Measurements from ENCODE around the gene PDE4B. TPM values are rescaled to one million over a fixed set of nuclear protein-coding genes. Genes with fewer than 3 reads are reported as not detected.
A peak's percentile ranks its signal among the peaks of the same experiment; 100 is the strongest.

The PDE4B gene
- total RNA-seq, 1 donor from 2014 or later = 21.3 TPM

DNA sequence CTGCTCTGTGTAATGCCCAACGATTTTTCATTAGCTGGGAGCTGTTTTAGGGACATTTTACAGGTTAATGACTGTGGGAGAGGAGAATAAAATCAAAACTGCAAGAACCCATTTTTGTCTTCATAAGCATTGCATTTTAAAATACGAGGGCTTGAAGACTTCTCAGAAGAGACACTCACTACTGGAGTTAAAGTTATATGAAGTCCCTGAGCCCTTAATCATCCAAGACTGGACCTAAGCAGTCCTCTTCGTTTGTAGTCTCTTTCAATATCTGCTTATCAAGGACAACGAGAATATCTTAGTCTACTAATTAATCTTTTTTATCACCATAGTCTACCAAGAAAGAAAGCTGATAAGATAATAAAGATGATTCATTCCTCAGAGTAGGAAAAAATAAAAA is 564.3 kb downstream of the PDE4B start:
- Mint-ChIP-seq H3K9me3 (no peaks in the 10 kb centered on the region), H3K27me3 (ENCODE audit: insufficient read depth) (no peaks in the 10 kb centered on the region), H3K4me1 (ENCODE audit: low read depth) (peaks cover 93% of the 10 kb centered on the region), H3K36me3 (ENCODE audit: low read depth) (peaks cover 64% of the 10 kb centered on the region), H3K4me3 (no peak overlapping the region), H3K27ac (no peak overlapping the region)
- intact Hi-C loops (cut with micrococcal nuclease) = loop anchor here (1.0 kb wide), 1 partner anchor 10 kb away; no protein-coding TSS in a partner anchor
- DNase-seq (ENCODE audit: low spot score) = no peak

DNA sequence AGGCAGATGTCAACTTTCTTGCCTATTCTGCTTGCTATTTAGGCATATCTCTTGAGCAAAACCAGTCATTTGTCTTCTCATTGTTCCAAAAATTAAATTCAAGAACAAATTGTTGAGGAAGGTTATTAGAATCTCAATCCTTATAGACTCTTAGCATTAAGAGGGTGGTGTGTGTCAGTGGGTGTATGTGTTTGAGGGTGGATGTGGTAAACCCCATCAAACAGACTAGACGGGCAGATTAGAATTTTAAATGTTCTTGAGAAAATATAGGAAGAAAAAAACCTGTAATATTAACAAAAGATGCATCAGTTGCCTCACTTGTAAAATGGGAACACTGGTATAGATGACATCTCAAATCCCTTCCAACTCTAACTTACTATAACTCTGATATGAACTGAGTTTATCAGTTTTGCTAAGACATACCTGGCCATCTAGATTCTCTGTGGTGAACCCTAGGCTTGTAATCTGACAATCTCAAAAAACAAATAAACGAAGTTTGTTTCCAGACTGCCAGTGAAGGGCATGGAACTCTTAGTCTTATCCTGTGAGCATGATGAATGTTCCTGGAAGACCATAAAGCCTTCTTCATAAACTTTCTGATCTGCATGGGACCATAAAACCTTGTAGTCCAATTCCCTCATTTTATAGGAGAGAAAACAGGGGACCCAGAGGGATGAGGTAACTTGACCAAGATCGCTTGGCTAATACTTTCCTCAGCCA is 564.9 kb downstream of the PDE4B start:
- Mint-ChIP-seq H3K36me3 (ENCODE audit: low read depth) (peaks cover 67% of the 10 kb centered on the region), H3K9me3 (no peaks in the 10 kb centered on the region), H3K27ac (peak overlapping the region; percentile 61), H3K4me3 (peak overlapping the region; percentile 15), H3K4me1 (ENCODE audit: low read depth) (peaks cover 93% of the 10 kb centered on the region), H3K27me3 (ENCODE audit: insufficient read depth) (no peaks in the 10 kb centered on the region)
- no peak for DNase-seq (ENCODE audit: low spot score)
- intact Hi-C loops (cut with micrococcal nuclease) = loop anchor here (1.0 kb wide), 1 partner anchor 10 kb away; no protein-coding TSS in a partner anchor

DNA sequence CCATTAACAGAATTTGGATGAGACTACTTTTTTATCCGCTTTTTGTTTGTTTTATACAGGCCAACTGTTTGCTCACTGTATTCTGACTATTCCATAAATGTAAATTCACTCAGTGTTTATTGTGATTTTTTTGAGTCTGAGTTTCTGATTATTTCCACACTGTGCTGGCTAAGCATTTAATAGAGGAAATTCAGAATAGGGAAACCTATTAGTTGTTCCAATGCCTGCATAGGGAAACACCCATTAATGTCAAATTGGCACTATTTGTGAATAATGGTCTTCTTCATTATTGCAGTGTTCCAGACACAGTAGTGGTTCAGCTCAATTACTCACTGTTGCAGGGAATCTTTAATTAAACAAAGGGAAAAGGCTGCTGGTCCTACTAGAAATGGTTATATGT is 566.6 kb downstream of the PDE4B start:
- H3K36me3 Mint-ChIP-seq (ENCODE audit: low read depth) = peaks cover 69% of the 10 kb centered on the region
- intact Hi-C loops (cut with micrococcal nuclease) = no loop called here
- H3K27me3 Mint-ChIP-seq (ENCODE audit: insufficient read depth) = no peaks in the 10 kb centered on the region
- H3K9me3 Mint-ChIP-seq = no peaks in the 10 kb centered on the region
- DNase-seq (ENCODE audit: low spot score) = no peak
- peaks cover 85% of the 10 kb centered on the region for H3K4me1 Mint-ChIP-seq (ENCODE audit: low read depth)
- H3K27ac Mint-ChIP-seq = peak overlapping the region; percentile 40
- no peak overlapping the region for H3K4me3 Mint-ChIP-seq

DNA sequence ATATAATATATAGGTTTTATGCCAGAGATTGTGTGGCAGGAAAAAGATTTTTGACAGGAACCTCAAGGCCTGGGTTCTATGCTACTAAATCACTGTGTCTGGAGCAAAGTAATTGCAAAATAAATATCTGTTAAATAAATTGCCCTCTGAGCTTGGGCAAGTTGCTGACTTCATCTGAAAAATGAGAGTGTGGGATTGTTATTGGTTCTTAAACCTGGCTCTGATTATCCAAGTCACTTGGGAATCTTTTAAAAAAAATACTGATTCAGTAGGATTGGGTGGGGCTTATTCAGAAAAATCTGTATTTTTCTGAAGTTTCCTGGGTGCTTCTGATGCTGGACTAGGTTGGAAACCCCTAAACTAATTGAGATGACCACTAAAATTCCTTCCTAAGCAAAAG is 567.1 kb downstream of the PDE4B start:
- no peak for DNase-seq (ENCODE audit: low spot score)
- intact Hi-C loops (cut with micrococcal nuclease) = no loop called here
- Mint-ChIP-seq H3K27ac (peak overlapping the region; percentile 26), H3K27me3 (ENCODE audit: insufficient read depth) (no peaks in the 10 kb centered on the region), H3K36me3 (ENCODE audit: low read depth) (peaks cover 71% of the 10 kb centered on the region), H3K4me1 (ENCODE audit: low read depth) (peaks cover 85% of the 10 kb centered on the region), H3K9me3 (no peaks in the 10 kb centered on the region), H3K4me3 (no peak overlapping the region)

DNA sequence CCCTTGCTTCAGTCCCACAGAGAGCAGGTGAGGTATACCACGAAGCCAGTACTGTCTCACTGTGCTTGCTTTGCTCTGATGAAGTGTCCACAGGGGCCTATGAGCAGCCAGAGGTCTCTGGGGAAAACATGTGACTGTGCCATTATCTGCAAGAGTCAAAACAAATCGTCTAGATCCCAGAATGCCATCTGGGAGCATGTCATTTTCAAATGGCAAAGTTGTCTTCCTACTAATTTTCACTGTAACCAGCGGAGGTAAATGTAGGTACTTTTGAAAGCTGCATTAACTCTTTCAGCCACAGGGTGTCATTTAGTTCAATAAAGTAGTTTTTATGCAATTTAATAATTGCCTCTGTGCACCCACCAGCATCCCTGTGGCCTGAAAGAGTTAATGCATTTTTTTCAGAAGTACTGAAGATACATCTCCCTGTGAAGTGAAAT is 567.6 kb downstream of the PDE4B start:
- Mint-ChIP-seq H3K4me3 (no peak overlapping the region), H3K27me3 (ENCODE audit: insufficient read depth) (no peaks in the 10 kb centered on the region), H3K4me1 (ENCODE audit: low read depth) (peaks cover 86% of the 10 kb centered on the region), H3K9me3 (no peaks in the 10 kb centered on the region), H3K27ac (peak overlapping the region; percentile 26), H3K36me3 (ENCODE audit: low read depth) (peaks cover 74% of the 10 kb centered on the region)
- DNase-seq (ENCODE audit: low spot score) = no peak
- intact Hi-C loops (cut with micrococcal nuclease) = no loop called here

DNA sequence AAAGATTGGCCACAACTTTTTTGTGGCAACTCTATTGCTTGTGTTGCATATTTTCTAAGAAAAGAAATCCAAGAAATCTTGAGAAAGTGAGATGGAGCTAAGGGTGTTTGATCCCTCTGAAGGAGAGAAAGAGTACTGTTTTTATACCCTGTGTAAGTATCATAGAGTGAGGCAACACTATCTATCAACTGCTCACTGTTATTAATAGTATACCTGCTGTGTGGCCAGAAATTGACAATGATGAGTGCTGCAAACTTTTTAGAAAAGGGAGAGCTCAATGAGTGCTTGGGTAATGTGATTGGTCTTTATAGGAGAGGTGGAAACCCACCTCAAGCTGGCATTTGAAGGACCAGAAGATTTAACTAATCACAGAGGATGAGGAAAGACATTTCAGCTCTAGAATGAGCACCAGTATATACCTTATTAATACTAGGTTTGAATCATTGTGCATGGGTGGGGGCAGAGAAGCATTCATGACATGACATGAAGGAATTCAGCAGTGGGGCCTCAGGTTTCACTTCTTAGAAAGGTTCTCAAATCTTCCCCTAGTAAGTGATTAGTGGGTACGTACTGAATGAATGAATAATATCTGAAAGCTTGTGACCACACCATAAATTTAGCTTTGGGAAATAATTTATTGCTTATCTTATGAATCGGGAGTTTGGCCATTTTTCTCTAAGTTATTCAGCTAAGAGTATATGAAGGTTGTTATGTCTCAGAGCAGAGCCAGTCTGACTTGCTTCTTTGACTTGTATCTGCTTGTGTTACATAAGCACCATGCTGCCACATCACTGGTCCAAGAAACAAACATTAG is 572.1 kb downstream of the PDE4B start:
- H3K27ac Mint-ChIP-seq = peak overlapping the region; percentile 13
- H3K9me3 Mint-ChIP-seq = no peaks in the 10 kb centered on the region
- peaks cover 84% of the 10 kb centered on the region for H3K4me1 Mint-ChIP-seq (ENCODE audit: low read depth)
- no peak overlapping the region for H3K4me3 Mint-ChIP-seq
- intact Hi-C loops (cut with micrococcal nuclease) = no loop called here
- no peaks in the 10 kb centered on the region for H3K27me3 Mint-ChIP-seq (ENCODE audit: insufficient read depth)
- DNase-seq (ENCODE audit: low spot score) = no peak
- H3K36me3 Mint-ChIP-seq (ENCODE audit: low read depth) = peaks cover 77% of the 10 kb centered on the region

DNA sequence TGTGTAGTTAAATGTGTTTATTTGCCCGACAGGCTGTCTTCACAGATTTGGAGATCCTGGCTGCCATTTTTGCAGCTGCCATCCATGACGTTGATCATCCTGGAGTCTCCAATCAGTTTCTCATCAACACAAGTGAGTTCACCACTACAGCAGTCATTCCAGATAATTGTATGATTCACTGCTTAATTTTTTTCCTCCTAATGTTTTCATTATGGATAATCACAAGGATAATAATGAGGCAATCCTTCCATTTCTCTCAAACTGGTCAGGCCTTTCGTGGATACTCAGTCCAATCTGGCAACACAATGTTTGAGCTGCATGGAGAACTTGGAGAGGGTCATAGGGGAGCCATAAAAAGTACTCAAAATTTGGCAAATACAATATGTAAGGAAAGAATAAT is 572.9 kb downstream of the PDE4B start:
- Mint-ChIP-seq H3K9me3 (no peaks in the 10 kb centered on the region), H3K4me1 (ENCODE audit: low read depth) (peaks cover 83% of the 10 kb centered on the region), H3K27me3 (ENCODE audit: insufficient read depth) (no peaks in the 10 kb centered on the region), H3K4me3 (no peak overlapping the region), H3K36me3 (ENCODE audit: low read depth) (peaks cover 78% of the 10 kb centered on the region), H3K27ac (peak overlapping the region; percentile 61)
- intact Hi-C loops (cut with micrococcal nuclease) = no loop called here
- DNase-seq (ENCODE audit: low spot score) = no peak

DNA sequence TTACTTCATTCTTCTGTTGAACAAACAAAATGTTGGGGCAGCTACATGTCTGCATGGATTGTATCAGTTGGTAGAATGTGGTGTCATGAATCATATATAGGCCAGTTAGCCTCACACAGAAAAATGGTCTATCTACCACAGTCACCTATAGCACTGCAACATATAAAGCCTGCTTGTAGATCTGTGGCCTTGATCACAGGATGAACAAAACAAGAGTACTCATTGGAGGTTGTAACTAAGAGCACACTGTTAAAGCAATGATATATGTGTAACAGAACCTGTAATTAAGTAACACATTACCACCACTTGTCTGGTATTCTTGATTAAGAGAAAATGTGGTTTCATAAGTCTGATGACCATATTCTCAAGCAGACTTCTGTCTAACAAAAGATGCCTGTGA is 573.9 kb downstream of the PDE4B start:
- no peaks in the 10 kb centered on the region for H3K9me3 Mint-ChIP-seq
- no peak for DNase-seq (ENCODE audit: low spot score)
- H3K4me1 Mint-ChIP-seq (ENCODE audit: low read depth) = peaks cover 88% of the 10 kb centered on the region
- no peak overlapping the region for H3K4me3 Mint-ChIP-seq
- no peaks in the 10 kb centered on the region for H3K27me3 Mint-ChIP-seq (ENCODE audit: insufficient read depth)
- intact Hi-C loops (cut with micrococcal nuclease) = loop anchor here (1.0 kb wide), 1 partner anchor 9 kb away; no protein-coding TSS in a partner anchor
- H3K36me3 Mint-ChIP-seq (ENCODE audit: low read depth) = peaks cover 79% of the 10 kb centered on the region
- peak overlapping the region; percentile 79 for H3K27ac Mint-ChIP-seq

DNA sequence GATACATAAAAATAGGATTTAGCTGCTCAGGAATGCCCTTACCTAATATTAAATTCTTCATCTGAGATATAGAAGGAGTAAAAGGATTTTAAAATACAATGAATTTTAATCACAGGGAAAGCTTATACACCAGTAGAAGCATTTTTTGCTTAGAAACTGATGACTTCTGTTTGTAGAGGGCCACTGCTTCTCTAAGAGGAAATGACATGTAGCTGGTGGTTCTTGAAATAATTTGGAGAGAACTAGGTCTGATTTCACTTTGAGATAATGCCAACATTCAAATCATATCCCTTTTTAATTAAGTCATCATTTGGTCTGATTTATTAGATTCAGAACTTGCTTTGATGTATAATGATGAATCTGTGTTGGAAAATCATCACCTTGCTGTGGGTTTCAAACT is 574.7 kb downstream of the PDE4B start:
- no peaks in the 10 kb centered on the region for H3K27me3 Mint-ChIP-seq (ENCODE audit: insufficient read depth)
- H3K4me3 Mint-ChIP-seq = no peak overlapping the region
- H3K4me1 Mint-ChIP-seq (ENCODE audit: low read depth) = peaks cover 88% of the 10 kb centered on the region
- no peak for DNase-seq (ENCODE audit: low spot score)
- peaks cover 79% of the 10 kb centered on the region for H3K36me3 Mint-ChIP-seq (ENCODE audit: low read depth)
- H3K9me3 Mint-ChIP-seq = no peaks in the 10 kb centered on the region
- peak overlapping the region; percentile 79 for H3K27ac Mint-ChIP-seq
- intact Hi-C loops (cut with micrococcal nuclease) = loop anchor here (1.0 kb wide), 1 partner anchor 10 kb away; no protein-coding TSS in a partner anchor

DNA sequence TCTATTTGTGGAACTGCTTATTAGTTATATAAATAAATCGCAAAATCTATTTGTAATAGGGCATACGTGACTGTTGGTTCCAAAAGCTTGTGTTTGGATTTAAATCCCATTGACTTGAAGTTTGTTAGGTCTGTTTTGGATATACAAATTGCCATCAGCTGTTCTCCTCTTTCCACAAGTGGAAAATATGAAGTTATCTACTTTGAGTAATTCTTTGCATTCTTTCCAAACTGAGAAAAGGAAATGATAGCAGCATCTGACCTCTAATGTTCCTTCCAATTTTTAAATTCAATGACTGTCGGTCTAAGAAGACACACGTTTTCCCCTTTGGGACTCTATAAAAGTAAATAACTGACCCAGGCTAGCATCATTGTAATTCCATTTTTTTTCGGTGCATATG is 575.6 kb downstream of the PDE4B start:
- no peak for DNase-seq (ENCODE audit: low spot score)
- Mint-ChIP-seq H3K4me1 (ENCODE audit: low read depth) (peaks cover 90% of the 10 kb centered on the region), H3K27me3 (ENCODE audit: insufficient read depth) (no peaks in the 10 kb centered on the region), H3K36me3 (ENCODE audit: low read depth) (peaks cover 80% of the 10 kb centered on the region), H3K9me3 (no peaks in the 10 kb centered on the region), H3K4me3 (no peak overlapping the region), H3K27ac (peak overlapping the region; percentile 82)
- intact Hi-C loops (cut with micrococcal nuclease) = no loop called here

DNA sequence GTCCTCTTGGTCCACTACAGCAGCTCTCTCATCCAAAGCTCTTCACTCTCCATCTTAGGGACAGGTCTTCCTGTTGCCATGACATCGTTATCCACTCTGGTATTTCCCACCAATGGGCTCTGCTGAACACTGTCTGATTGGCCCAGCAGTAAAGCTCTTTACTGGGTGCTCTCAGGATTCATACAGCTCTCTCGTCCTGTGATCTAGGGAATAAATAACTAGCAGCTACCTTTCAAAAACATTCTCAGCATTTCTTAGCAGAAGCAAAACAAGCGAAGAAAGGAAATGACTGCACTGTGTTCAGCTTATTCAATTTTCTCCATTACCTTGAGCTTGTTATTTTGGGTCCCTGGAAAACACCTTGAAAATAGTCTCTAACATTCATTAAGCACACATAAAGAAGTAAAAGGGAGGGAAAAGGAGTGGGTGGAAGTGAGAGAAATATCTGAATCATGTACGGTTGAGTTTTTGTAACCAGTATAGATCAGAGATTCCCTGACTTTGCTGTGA is 577.8 kb downstream of the PDE4B start:
- peaks cover 69% of the 10 kb centered on the region for H3K36me3 Mint-ChIP-seq (ENCODE audit: low read depth)
- H3K27me3 Mint-ChIP-seq (ENCODE audit: insufficient read depth) = no peaks in the 10 kb centered on the region
- peak overlapping the region; percentile 98 for H3K27ac Mint-ChIP-seq
- no peaks in the 10 kb centered on the region for H3K9me3 Mint-ChIP-seq
- intact Hi-C loops (cut with micrococcal nuclease) = loop anchor here (1.0 to 10.0 kb wide), 9 partner anchors 19 to 1314 kb away; partner anchors contain the start of gene GADD45A
- peaks cover 90% of the 10 kb centered on the region for H3K4me1 Mint-ChIP-seq (ENCODE audit: low read depth)
- no peak for DNase-seq (ENCODE audit: low spot score)
- H3K4me3 Mint-ChIP-seq = peak overlapping the region; percentile 70

DNA sequence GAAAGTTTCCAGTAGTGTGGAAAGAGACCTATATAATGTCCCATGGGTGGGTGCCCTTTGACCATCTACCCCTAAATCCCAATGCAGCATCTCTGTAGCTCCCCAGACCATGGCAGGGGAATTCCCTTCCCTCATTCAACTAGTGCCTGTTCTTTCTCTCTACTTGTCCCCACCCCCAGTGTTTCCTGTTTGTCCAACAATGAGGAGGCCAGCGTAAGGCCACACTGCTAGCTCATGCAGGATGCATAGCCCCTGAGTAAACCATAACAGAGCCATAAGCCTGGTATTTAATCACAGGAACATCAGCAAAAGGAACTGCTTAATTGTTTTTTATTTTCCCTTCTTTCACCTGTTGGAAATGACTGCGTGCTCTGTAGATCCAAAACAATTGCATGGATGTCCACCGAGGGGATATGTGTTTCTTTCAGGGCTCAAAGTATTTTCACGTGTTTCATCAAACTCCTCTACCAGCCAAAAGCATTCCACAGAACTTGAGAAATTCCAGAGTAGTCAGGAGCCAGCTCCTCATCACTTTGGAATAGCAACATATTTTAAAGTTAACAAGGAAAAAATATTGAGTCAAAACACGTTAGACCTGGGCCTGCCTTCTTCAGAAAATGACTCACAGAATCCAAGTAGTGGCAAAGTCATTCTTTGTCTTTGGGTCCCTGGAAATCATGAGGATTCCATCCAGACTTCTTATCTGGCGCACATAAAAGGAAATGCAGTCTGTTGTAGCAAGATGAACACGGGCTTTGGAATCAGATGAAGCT is 578.7 kb downstream of the PDE4B start:
- Mint-ChIP-seq H3K36me3 (ENCODE audit: low read depth) (peaks cover 66% of the 10 kb centered on the region), H3K9me3 (no peaks in the 10 kb centered on the region), H3K27ac (peak overlapping the region; percentile 83), H3K4me3 (peak overlapping the region; percentile 61), H3K4me1 (ENCODE audit: low read depth) (peaks cover 90% of the 10 kb centered on the region), H3K27me3 (ENCODE audit: insufficient read depth) (no peaks in the 10 kb centered on the region)
- peak; percentile 15 for DNase-seq (ENCODE audit: low spot score)
- intact Hi-C loops (cut with micrococcal nuclease) = loop anchor here (5.0 to 10.0 kb wide), 4 partner anchors 801 to 1313 kb away; partner anchors contain the start of gene GADD45A
